Transverse colon (tissue), 4 donors: ENCODE data around the gene ING1.

ENCODE experiments used
- CTCF ChIP-seq, 5 experiments: fragments of 200-600 bp in 3 of 5; fragments of 450-650 bp in 2 of 5; sonication (generic) in 3 of 5; IDR thresholded peaks; 1 replicate in 2 of 5; 2 replicates in 3 of 5; pipeline ENCODE4 v1.5.1; 2016 to 2017; ENCODE audit warnings: antibody characterized with exemption in 5 of 5, inconsistent platforms in 3 of 5, mild to moderate bottlenecking in 2 of 5, moderate library complexity in 1 of 5
- POLR2AphosphoS5 ChIP-seq, 3 donors: sonication (generic); formaldehyde crosslinking; IDR thresholded peaks; one replicate each; pipeline ENCODE4 v1.6.1; 2016; ENCODE audit warnings: antibody characterized with exemption in 3 of 3

DNA sequence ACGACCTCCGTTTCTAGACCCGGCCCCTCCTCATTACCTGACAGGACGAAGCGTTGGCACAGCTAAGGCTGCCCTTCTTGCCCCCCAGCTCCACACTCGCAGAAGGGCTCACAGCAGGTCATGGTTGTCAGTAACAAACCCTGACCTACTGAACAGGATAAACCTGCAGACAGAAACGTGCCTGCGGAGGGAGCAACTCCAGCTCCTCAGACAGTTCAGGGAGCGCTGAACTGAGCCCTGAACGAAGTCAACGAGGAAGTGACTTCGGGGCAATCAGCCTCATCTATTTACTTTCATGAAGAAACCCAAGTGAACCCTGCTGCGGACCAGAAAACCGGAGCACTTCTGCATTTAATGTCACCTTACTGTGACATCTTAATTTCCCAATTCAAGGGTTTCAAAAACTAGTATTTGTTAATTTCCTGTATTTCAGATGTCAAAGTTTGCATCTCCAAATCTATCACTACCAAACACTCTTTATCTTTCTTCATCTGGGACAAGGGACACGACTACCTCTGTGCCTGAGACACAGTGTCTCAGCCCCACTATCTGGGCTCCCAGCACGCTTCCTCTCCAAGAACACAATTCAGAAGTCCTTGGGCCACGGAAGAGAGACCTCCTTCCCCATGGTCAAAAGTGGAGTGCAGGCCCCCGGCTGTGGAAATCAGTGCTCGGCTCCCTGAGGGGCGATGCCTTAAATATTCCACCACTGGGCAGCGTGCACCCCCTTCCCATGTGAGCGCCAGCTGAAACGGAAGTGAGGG, 47.8 kb upstream of the ING1 start:
- TF ChIP-seq CTCF (IDR thresholded peaks at IDR 0.05) (no peak), POLR2AphosphoS5 (IDR thresholded peaks at IDR 0.05) (no peak)
